Stomach (tissue), 9 donors: ENCODE results near the gene SMIM36. TPM values are rescaled to one million over a fixed set of nuclear protein-coding genes. Genes with fewer than 3 reads are reported as not detected.

Experiments
- DNase-seq, 2 donors: peaks; one replicate each; pipeline versions ENCODE4 v3.0.0 to v3.0.0-alpha.2; 2013 to 2019
- H3K27ac ChIP-seq, 5 donors: fragments of 200-600 bp in 4 of 5; sonication (generic) in 4 of 5; one replicate each; pipeline ENCODE4 v1.5.1; 2013 to 2019; ENCODE audit warnings: mild to moderate bottlenecking in 1 of 5, moderate library complexity in 1 of 5
- H3K27me3 ChIP-seq, 3 donors: fragments of 200-600 bp; sonication (generic); one replicate each; pipeline ENCODE4 v1.5.1; 2017 to 2019; ENCODE audit warnings: mixed run types in 1 of 3
- H3K36me3 ChIP-seq, 4 donors: fragments of 200-600 bp; sonication (generic); 1 replicate in 3 of 4; 2 replicates in 1 of 4; pipeline ENCODE4 v1.5.1; 2016 to 2019
- H3K4me1 ChIP-seq, 4 donors: fragments of 200-600 bp; sonication (generic); one replicate each; pipeline ENCODE4 v1.5.1; 2016 to 2019
- H3K4me3 ChIP-seq, 4 donors: fragments of 200-600 bp; sonication (generic) in 3 of 4; one replicate each; pipeline ENCODE4 v1.5.1; 2016 to 2019; ENCODE audit warnings: mild to moderate bottlenecking in 1 of 4
- H3K9me3 ChIP-seq, 4 donors: fragments of 200-600 bp; sonication (generic); one replicate each; pipeline ENCODE4 v1.5.1; 2016 to 2019
- EP300 ChIP-seq: sonication (generic); formaldehyde crosslinking; IDR thresholded peaks from one replicate; pipeline ENCODE4 v1.6.1; 2017; ENCODE audit warnings: antibody characterized with exemption
- POLR2A ChIP-seq, 4 donors: fragments of 450-650 bp; IDR thresholded peaks; one replicate each; pipeline ENCODE4 v1.6.1; 2016; ENCODE audit warnings: antibody characterized with exemption in 4 of 4, control low read depth in 2 of 4, mild to moderate bottlenecking in 1 of 4, moderate library complexity in 1 of 4
- POLR2AphosphoS5 ChIP-seq, 3 donors: sonication (generic); formaldehyde crosslinking; IDR thresholded peaks; one replicate each; pipeline ENCODE4 v1.6.1; 2016; ENCODE audit warnings: antibody characterized with exemption in 3 of 3
- WGBS, 5 donors: extraction: QIAGEN DNeasy Blood & Tissue Kit in 3 of 5; methylation state at CpG; one replicate each; pipeline versions ENCODE4 v1.1.5 to v1.1.7; 2013 to 2018; 5-methylcytosine and 5-hydroxymethylcytosine counted together
- intact Hi-C: fragments of 100-400 bp; cut with DNase I; formaldehyde crosslinking; loops from one replicate; pipeline ENCODE4 v1.15.1; 2023; ENCODE audit warnings: low total_unique reads
- polyA plus RNA-seq, 3 donors: library from polyadenylated mRNA; stranded (reverse); fragments of 200-250 nt; gene quantifications; one replicate each; pipeline ENCODE4 v1.2.3, GENCODE V29; 2013
- total RNA-seq, 5 donors: library from RNA; depleted of rRNA; stranded (reverse); fragments of >200 nt; gene quantifications; one replicate each; pipeline versions ENCODE4 v1.1.0 to v1.2.3, GENCODE V29; 2014 to 2016
- TF ChIP-seq, protein P1 (sequence below), 7 experiments: fragments of 450-650 bp in 4 of 7; fragments of 200-600 bp in 3 of 7; sonication (generic) in 3 of 7; IDR thresholded peaks; one replicate each; pipeline ENCODE4 v1.5.1; 2016 to 2019; ENCODE audit warnings: antibody characterized with exemption in 7 of 7, control low read depth in 2 of 7, mild to moderate bottlenecking in 1 of 7
- donor health status: healthy with polysubstance abuse.
- donor health status: Bipolar disorder and iron deficiency.
- donor health status: healthy.

Gene SMIM36
- total and polyA plus RNA-seq, 8 donors, result not detected

DNA sequence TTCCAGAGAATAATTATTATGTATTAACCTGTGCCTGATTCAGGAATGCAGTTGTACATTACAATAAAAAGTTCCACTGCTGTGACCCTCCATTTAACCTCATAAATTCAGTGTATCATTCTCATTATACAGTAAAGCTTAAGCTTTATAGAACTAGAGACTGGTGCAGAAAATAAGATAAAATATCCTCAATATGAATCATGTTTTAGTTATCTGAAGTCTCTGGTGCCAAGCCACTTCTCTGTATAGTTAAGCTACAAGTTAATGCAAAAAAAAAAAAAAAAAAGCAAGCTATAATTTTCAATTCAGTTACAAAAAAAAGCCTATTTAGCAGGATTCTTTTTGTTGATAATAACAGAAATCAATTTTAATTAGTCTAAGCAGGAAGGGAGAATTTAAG, 22.4 kb upstream of the SMIM36 start:
- intact Hi-C loops, result loop anchor here (5.0 kb wide), 1 partner anchor 239 kb away; no protein-coding TSS in a partner anchor
- no peak overlapping the region for H3K4me3 ChIP-seq
- no peaks in the 10 kb centered on the region for H3K9me3 ChIP-seq
- no peaks in the 10 kb centered on the region for H3K36me3 ChIP-seq
- no peak for DNase-seq
- no peaks in the 10 kb centered on the region for H3K27me3 ChIP-seq
- no peak overlapping the region for H3K27ac ChIP-seq
- no peaks in the 10 kb centered on the region for H3K4me1 ChIP-seq
- TF ChIP-seq POLR2A (IDR thresholded peaks at IDR 0.05), result no peak
- no peak for TF ChIP-seq POLR2AphosphoS5 (IDR thresholded peaks at IDR 0.05)
- TF ChIP-seq, protein P1, sequence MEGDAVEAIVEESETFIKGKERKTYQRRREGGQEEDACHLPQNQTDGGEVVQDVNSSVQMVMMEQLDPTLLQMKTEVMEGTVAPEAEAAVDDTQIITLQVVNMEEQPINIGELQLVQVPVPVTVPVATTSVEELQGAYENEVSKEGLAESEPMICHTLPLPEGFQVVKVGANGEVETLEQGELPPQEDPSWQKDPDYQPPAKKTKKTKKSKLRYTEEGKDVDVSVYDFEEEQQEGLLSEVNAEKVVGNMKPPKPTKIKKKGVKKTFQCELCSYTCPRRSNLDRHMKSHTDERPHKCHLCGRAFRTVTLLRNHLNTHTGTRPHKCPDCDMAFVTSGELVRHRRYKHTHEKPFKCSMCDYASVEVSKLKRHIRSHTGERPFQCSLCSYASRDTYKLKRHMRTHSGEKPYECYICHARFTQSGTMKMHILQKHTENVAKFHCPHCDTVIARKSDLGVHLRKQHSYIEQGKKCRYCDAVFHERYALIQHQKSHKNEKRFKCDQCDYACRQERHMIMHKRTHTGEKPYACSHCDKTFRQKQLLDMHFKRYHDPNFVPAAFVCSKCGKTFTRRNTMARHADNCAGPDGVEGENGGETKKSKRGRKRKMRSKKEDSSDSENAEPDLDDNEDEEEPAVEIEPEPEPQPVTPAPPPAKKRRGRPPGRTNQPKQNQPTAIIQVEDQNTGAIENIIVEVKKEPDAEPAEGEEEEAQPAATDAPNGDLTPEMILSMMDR (IDR thresholded peaks at IDR 0.05), result no peak
- no peak for TF ChIP-seq EP300

DNA sequence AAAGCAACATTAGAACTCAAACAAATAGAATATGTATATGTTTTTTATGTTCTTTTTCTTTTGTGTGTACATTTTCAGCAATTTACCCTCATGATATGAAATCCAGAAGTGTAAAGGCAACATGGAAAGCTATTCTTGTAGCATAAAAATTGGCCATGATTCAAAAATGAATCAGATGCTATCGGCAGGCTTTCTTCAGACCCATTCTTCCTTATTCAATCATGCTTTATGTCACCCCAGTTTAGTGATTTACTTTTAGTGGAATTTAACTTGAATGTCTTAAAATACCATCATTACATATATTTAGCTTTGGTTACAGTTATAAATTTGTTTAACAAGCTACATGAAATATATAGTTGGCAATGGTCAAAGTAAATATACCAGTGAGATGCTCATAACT, 21.4 kb upstream of the SMIM36 start:
- Histone ChIP-seq H3K27ac (no peak overlapping the region), H3K36me3 (no peaks in the 10 kb centered on the region), H3K4me1 (peaks cover 0 to 3% (median 0%) of the 10 kb centered on the region in 4 donors), H3K4me3 (no peak overlapping the region), H3K9me3 (no peaks in the 10 kb centered on the region), H3K27me3 (no peaks in the 10 kb centered on the region)
- intact Hi-C loops, result loop anchor here (5.0 kb wide), 1 partner anchor 240 kb away; no protein-coding TSS in a partner anchor
- TF ChIP-seq, protein P1 (IDR thresholded peaks at IDR 0.05), result no peak
- no peak for DNase-seq
- 55 to 77% (median 65%) methylated on average over 1 of the region's 1 CpG for WGBS, 5 donors

GRCh38 chr17:55531053-55531728, 19.9 kb upstream of the SMIM36 start:
- intact Hi-C loops, result loop anchor here (5.0 kb wide), 1 partner anchor 241 kb away; no protein-coding TSS in a partner anchor
- TF ChIP-seq EP300 (no peak), POLR2A (IDR thresholded peaks at IDR 0.05) (no peak), POLR2AphosphoS5 (IDR thresholded peaks at IDR 0.05) (no peak)
- TF ChIP-seq, protein P1 (IDR thresholded peaks at IDR 0.05), result no peak
- no peak for DNase-seq
- H3K36me3 ChIP-seq, result no peaks in the 10 kb centered on the region
- H3K27me3 ChIP-seq, result no peaks in the 10 kb centered on the region
- H3K27ac ChIP-seq, result no peak overlapping the region
- WGBS, 5 donors, result 58 to 77% (median 65%) methylated on average over 5 of the region's 5 CpGs
- H3K4me1 ChIP-seq, result peaks cover 0 to 4% (median 1%) of the 10 kb centered on the region in 4 donors
- H3K4me3 ChIP-seq, result no peak overlapping the region
- no peaks in the 10 kb centered on the region for H3K9me3 ChIP-seq

GRCh38 chr17:55530064-55530463, 18.8 kb upstream of the SMIM36 start:
- intact Hi-C loops, result loop anchor here (5.0 kb wide), 1 partner anchor 242 kb away; no protein-coding TSS in a partner anchor
- Histone ChIP-seq H3K4me1 (peaks cover 0 to 4% (median 1%) of the 10 kb centered on the region in 4 donors), H3K27ac (no peak overlapping the region), H3K4me3 (no peak overlapping the region), H3K9me3 (no peaks in the 10 kb centered on the region), H3K27me3 (no peaks in the 10 kb centered on the region), H3K36me3 (no peaks in the 10 kb centered on the region)
- TF ChIP-seq POLR2A (IDR thresholded peaks at IDR 0.05) (no peak), POLR2AphosphoS5 (IDR thresholded peaks at IDR 0.05) (no peak), EP300 (no peak)
- TF ChIP-seq, protein P1 (IDR thresholded peaks at IDR 0.05), result no peak
- no peak for DNase-seq
- WGBS, 5 donors, result 71 to 81% (median 79%) methylated on average over 3 of the region's 3 CpGs
